HUES6 (cell line): ENCODE measurements around the gene NEIL3.

Experiments used
- H3K27ac ChIP-seq: 2 replicates; pipeline ENCODE4 v1.7.0; 2013; ENCODE audit warnings: low read depth, mild to moderate bottlenecking, low read length, inconsistent platforms
- H3K27me3 ChIP-seq: 2 replicates; pipeline ENCODE4 v1.6.1; 2013; ENCODE audit warnings: low read length; ENCODE audit not compliant: control insufficient read depth, insufficient read depth
- H3K36me3 ChIP-seq: 2 replicates; pipeline ENCODE4 v1.6.1; 2013; ENCODE audit warnings: low read length; ENCODE audit not compliant: control insufficient read depth, insufficient read depth
- H3K4me1 ChIP-seq: 2 replicates; pipeline ENCODE4 v1.6.1; 2013; ENCODE audit warnings: low read length; ENCODE audit not compliant: control insufficient read depth, insufficient read depth
- H3K4me3 ChIP-seq: 2 replicates; pipeline ENCODE4 v1.5.1; 2013; ENCODE audit warnings: low read depth, low read length
- H3K9ac ChIP-seq: one replicate; pipeline ENCODE4 v1.6.1; 2013; ENCODE audit warnings: mild to moderate bottlenecking, low read length
- H3K9me3 ChIP-seq: 2 replicates; pipeline ENCODE4 v1.6.1; 2013; ENCODE audit warnings: low read depth, low read length; ENCODE audit not compliant: control insufficient read depth, insufficient read depth

The NEIL3 gene

GRCh38 chr4:177282284-177282835 is 27.3 kb upstream of the NEIL3 start:
- no peaks in the 10 kb centered on the region for H3K36me3 ChIP-seq
- no peak overlapping the region for H3K4me3 ChIP-seq
- H3K9me3 ChIP-seq: 0 out of 2 replicates have a peak, but pooled peaks cover 2% of the 10 kb centered on the region
- H3K9ac ChIP-seq: no peak overlapping the region
- H3K4me1 ChIP-seq: no peaks in the 10 kb centered on the region
- no peak overlapping the region for H3K27ac ChIP-seq
- H3K27me3 ChIP-seq: no peaks in the 10 kb centered on the region

DNA sequence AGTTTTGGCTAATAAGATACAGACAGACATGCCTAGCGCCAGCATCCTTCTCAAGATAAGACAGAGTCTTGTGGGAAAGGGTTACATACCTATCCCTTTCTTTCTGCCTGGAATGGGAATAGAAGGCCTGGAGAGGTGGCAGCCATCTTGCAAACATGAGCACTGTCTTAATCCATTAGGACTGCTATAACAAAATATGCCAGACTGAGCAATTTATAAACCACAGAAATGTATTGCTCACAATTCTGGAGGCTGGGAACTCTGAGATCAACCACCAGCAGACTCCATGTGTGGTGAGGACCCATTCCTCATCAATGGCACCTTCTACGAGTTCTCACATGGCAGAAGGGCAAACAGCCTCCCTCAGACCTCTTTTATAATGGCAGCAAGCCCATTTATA is 26.5 kb upstream of the NEIL3 start:
- no peaks in the 10 kb centered on the region for H3K36me3 ChIP-seq
- no peak overlapping the region for H3K9ac ChIP-seq
- H3K27me3 ChIP-seq: no peaks in the 10 kb centered on the region
- H3K4me3 ChIP-seq: no peak overlapping the region
- H3K9me3 ChIP-seq: 0 out of 2 replicates have a peak, but pooled peaks cover 2% of the 10 kb centered on the region
- H3K27ac ChIP-seq: no peak overlapping the region
- no peaks in the 10 kb centered on the region for H3K4me1 ChIP-seq

GRCh38 chr4:177285953-177286352 is 23.7 kb upstream of the NEIL3 start:
- Histone ChIP-seq H3K27ac (no peak overlapping the region), H3K27me3 (no peaks in the 10 kb centered on the region), H3K9ac (no peak overlapping the region), H3K4me3 (no peak overlapping the region), H3K9me3 (no peaks in the 10 kb centered on the region), H3K36me3 (no peaks in the 10 kb centered on the region), H3K4me1 (no peaks in the 10 kb centered on the region)

GRCh38 chr4:177287255-177287654 is 22.4 kb upstream of the NEIL3 start:
- no peaks in the 10 kb centered on the region for H3K9me3 ChIP-seq
- no peaks in the 10 kb centered on the region for H3K36me3 ChIP-seq
- H3K27ac ChIP-seq: no peak overlapping the region
- no peak overlapping the region for H3K9ac ChIP-seq
- no peak overlapping the region for H3K4me3 ChIP-seq
- H3K27me3 ChIP-seq: no peaks in the 10 kb centered on the region
- no peaks in the 10 kb centered on the region for H3K4me1 ChIP-seq

DNA sequence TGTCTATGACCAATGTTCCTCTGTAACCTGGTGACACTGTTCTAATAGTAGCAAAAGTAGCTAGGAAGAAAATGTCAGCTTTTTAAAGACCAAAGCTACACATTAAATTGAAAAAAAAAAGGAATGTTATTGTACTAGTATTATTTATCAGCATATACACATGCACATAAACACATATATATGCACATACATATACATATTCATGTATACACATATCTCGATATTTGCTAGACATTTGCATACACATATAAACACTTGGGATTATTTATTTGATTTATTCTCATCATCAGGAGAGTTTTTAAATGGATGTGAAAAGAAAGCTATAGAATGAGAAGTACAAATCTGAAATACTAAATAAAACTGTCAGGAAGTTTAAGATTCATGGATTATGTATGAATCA is 21.3 kb upstream of the NEIL3 start:
- H3K4me1 ChIP-seq: no peaks in the 10 kb centered on the region
- no peak overlapping the region for H3K4me3 ChIP-seq
- no peaks in the 10 kb centered on the region for H3K9me3 ChIP-seq
- no peaks in the 10 kb centered on the region for H3K36me3 ChIP-seq
- H3K27me3 ChIP-seq: no peaks in the 10 kb centered on the region
- no peak overlapping the region for H3K27ac ChIP-seq
- no peak overlapping the region for H3K9ac ChIP-seq

DNA sequence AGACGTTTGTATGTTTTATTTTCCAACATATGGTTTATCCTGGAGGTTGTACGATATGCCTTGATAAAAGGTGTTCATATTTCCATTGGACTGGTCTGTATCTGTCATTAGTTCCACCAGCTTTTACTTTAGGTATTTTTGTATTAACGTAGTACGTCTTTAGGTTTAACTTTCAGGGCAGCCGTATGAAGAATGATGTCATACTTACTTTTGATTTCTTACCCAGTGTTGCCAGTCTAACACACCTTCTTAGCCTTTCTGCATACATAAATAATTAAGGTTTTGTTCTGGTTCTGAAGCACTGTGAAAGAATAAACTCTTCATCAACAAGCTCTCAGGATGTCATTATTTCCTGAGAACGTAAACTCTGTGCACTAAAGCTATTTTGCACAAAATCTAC is 18.9 kb upstream of the NEIL3 start:
- no peaks in the 10 kb centered on the region for H3K4me1 ChIP-seq
- H3K36me3 ChIP-seq: no peaks in the 10 kb centered on the region
- H3K9ac ChIP-seq: no peak overlapping the region
- no peaks in the 10 kb centered on the region for H3K9me3 ChIP-seq
- no peaks in the 10 kb centered on the region for H3K27me3 ChIP-seq
- no peak overlapping the region for H3K27ac ChIP-seq
- H3K4me3 ChIP-seq: no peak overlapping the region

- Histone ChIP-seq H3K4me1 (no peaks in the 10 kb centered on the region), H3K27ac (no peak overlapping the region), H3K36me3 (no peaks in the 10 kb centered on the region), H3K4me3 (no peak overlapping the region), H3K9me3 (no peaks in the 10 kb centered on the region), H3K9ac (no peak overlapping the region), H3K27me3 (no peaks in the 10 kb centered on the region)
Observed at GRCh38 chr4:177292171-177292570, 17.5 kb upstream of the NEIL3 start.

GRCh38 chr4:177293208-177294033 is 16.3 kb upstream of the NEIL3 start:
- no peaks in the 10 kb centered on the region for H3K36me3 ChIP-seq
- no peak overlapping the region for H3K9ac ChIP-seq
- H3K27me3 ChIP-seq: no peaks in the 10 kb centered on the region
- no peak overlapping the region for H3K27ac ChIP-seq
- no peak overlapping the region for H3K4me3 ChIP-seq
- H3K4me1 ChIP-seq: no peaks in the 10 kb centered on the region
- peaks cover 9% of the 10 kb centered on the region for H3K9me3 ChIP-seq

DNA sequence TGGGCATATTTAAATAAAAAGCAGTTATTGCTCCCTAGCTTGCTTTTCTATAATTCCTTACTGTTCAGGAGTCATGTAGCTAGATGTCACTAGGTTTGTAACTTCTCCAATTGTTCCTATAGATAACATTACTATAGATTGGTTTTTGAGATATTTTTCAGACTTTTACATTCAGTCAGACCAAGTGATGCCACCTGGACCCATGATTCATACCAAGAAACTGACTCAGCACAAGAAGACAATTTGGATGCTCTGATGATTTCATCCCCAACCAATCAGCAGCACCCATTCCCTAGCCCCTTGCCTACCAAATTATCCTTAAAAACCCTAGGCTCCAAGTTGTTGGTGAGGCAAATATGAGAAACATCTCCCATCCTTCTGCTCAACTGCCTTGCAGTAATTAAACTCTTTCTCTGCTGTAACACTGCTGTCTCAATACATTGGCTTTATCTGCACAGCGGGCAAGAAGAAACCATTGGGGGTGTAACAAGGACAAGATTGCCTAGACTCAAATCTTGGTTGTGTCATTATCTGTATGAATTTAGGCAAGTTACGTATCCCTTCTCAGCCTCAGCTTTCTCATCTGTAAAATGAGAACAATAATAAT is 11.8 kb upstream of the NEIL3 start:
- no peaks in the 10 kb centered on the region for H3K4me1 ChIP-seq
- no peak overlapping the region for H3K9ac ChIP-seq
- peaks cover 9% of the 10 kb centered on the region for H3K9me3 ChIP-seq
- no peak overlapping the region for H3K27ac ChIP-seq
- H3K36me3 ChIP-seq: no peaks in the 10 kb centered on the region
- H3K27me3 ChIP-seq: no peaks in the 10 kb centered on the region
- no peak overlapping the region for H3K4me3 ChIP-seq

DNA sequence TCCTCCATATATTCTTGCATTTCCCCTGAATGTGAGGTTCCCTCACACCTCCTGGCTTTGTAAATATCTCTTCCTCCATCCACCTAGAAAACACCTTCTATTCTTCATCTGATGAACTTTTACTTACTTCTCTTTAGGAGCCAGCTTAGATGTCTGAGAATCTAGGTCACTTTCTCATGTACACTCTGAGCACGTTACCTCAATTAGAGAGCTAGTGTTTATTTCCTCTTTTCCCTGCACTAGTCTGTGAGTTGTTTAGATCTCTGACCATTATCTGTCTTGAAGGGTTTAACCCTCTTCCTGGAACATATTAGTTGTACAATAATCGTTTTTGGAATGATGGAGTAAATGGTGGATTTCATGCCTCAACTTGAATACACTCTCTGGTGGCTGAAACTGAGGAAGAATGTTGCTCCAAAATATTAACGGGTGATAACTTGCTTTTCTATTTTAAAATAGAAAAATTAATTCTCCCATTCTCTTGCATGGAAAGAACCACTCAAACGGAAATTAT is 8.5 kb upstream of the NEIL3 start:
- Histone ChIP-seq H3K36me3 (no peaks in the 10 kb centered on the region), H3K9me3 (peaks cover 9% of the 10 kb centered on the region), H3K4me1 (no peaks in the 10 kb centered on the region), H3K4me3 (no peak overlapping the region), H3K9ac (no peak overlapping the region), H3K27me3 (no peaks in the 10 kb centered on the region), H3K27ac (no peak overlapping the region)
